ENCODE measurements around the gene KRT14.
"Not testable (repeated sequence)": the region's sequence is repeated elsewhere in the genome, so short reads cannot be mapped to it uniquely, and the experiment has no call there.

KRT14 gene

DNA sequence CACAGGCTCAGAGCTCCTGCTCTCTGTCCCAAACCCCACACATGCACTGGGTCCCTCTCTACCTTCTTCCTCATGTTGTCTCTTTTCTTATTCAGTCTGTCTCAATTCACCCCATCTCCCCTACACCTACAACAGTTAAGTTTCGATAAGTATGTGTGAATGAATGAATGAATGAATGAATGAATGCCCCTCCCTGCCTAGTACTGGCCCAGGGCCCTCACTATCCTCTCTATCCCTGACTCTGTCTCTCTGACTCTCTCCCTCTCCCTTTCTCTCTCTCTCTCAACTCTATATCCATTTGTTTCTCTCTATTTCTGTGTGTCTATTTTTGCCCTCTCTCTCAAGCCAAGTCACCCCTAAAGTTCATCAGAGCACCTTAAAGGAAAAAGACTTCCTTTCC, 8.2 kb downstream of the KRT14 start:
- Histone ChIP-seq H4K91ac (ENCODE audit: low read depth, low read length, poor library complexity) (no peak overlapping the region), H3K4me2 (ENCODE audit: insufficient read depth, low read length, poor library complexity, severe bottlenecking) (no peak overlapping the region), H3K23ac (ENCODE audit: low read depth, low read length, poor library complexity) (no peak overlapping the region), H3K18ac (ENCODE audit: low read length) (no peak overlapping the region), H3K4me3 (ENCODE audit: low read length in 2 of 2) (no peak overlapping the region), H3K14ac (ENCODE audit: low read length) (no peak overlapping the region), H3K27me3 (ENCODE audit: control insufficient read depth in 3 of 3, insufficient read depth in 3 of 3, low read depth in 1 of 3, low read length in 3 of 3) (no peaks in the 10 kb centered on the region), H4K8ac (ENCODE audit: low read depth, low read length) (no peak overlapping the region), H2AFZ (ENCODE audit: low read length) (no peak overlapping the region), H2AK5ac (ENCODE audit: low read depth, low read length) (no peak overlapping the region), H3K36me3 (replicated peaks in 1 of 2; ENCODE audit: control insufficient read depth in 2 of 2, insufficient read depth in 2 of 2, low read length in 2 of 2) (no peaks in the 10 kb centered on the region), H3K79me1 (ENCODE audit: low read depth, low read length) (no peaks in the 10 kb centered on the region), H3K4me1 (ENCODE audit: control insufficient read depth in 2 of 2, insufficient read depth in 1 of 2, low read depth in 1 of 2, low read length in 2 of 2) (peaks cover 0 to 5% of the 10 kb centered on the region in 2 donors), H2BK15ac (ENCODE audit: low read length) (no peak overlapping the region), H3K27ac (replicated peaks; ENCODE audit: low read length) (no peak overlapping the region), H2BK5ac (ENCODE audit: low read length) (no peak overlapping the region), H2BK12ac (ENCODE audit: low read length) (no peak overlapping the region), H3K9ac (ENCODE audit: low read depth, low read length, poor library complexity) (no peak overlapping the region), H2BK120ac (ENCODE audit: low read depth, low read length) (no peak overlapping the region), H3K9me3 (replicated peaks in 1 of 2; ENCODE audit: control insufficient read depth in 2 of 2, insufficient read depth in 1 of 2, low read depth in 1 of 2, low read length in 2 of 2) (no peaks in the 10 kb centered on the region), H3K4ac (ENCODE audit: low read length) (no peak overlapping the region)
- WGBS, 2 donors (ENCODE audit: extremely low coverage in 2 of 2, insufficient read length in 2 of 2, insufficient replicate concordance in 1 of 2), result no CpG with 5 or more reads among the region's 1 CpG
- no peak for DNase-seq (ENCODE audit: low spot score)

DNA sequence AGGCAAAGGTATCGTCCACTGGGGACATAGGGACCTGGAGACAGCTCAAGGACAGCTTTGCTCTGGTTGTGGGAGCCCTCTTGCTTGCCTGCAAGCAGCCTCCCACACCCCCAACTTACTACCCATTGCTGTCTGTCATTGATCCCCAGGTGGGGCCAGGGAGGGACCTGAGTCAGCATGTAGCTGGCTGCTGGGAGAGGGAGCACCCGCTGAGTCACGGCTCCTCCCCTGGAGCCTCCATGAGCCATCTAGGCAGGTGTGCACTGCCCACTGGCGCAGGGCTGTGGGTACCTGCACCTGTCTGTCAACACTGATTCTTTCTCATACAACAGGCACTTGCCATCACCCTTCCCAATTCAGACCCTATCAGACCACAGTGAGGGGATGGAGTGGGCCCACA, 10.0 kb downstream of the KRT14 start:
- not testable (repeated sequence) for H3K9me3 ChIP-seq (replicated peaks in 1 of 2; ENCODE audit: control insufficient read depth in 2 of 2, insufficient read depth in 1 of 2, low read depth in 1 of 2, low read length in 2 of 2); H2BK12ac ChIP-seq (ENCODE audit: low read length); H3K27me3 ChIP-seq (ENCODE audit: control insufficient read depth in 3 of 3, insufficient read depth in 3 of 3, low read depth in 1 of 3, low read length in 3 of 3); H2BK120ac ChIP-seq (ENCODE audit: low read depth, low read length); H3K18ac ChIP-seq (ENCODE audit: low read length); H2AFZ ChIP-seq (ENCODE audit: low read length); DNase-seq (ENCODE audit: low spot score); H3K9ac ChIP-seq (ENCODE audit: low read depth, low read length, poor library complexity); H3K27ac ChIP-seq (replicated peaks; ENCODE audit: low read length); H3K4me2 ChIP-seq (ENCODE audit: insufficient read depth, low read length, poor library complexity, severe bottlenecking); H2BK5ac ChIP-seq (ENCODE audit: low read length); H3K4ac ChIP-seq (ENCODE audit: low read length); H2BK15ac ChIP-seq (ENCODE audit: low read length); H3K4me3 ChIP-seq (ENCODE audit: low read length in 2 of 2); H3K36me3 ChIP-seq (replicated peaks in 1 of 2; ENCODE audit: control insufficient read depth in 2 of 2, insufficient read depth in 2 of 2, low read length in 2 of 2); H3K14ac ChIP-seq (ENCODE audit: low read length); H4K8ac ChIP-seq (ENCODE audit: low read depth, low read length); H4K91ac ChIP-seq (ENCODE audit: low read depth, low read length, poor library complexity); H3K4me1 ChIP-seq (ENCODE audit: control insufficient read depth in 2 of 2, insufficient read depth in 1 of 2, low read depth in 1 of 2, low read length in 2 of 2); H3K79me1 ChIP-seq (ENCODE audit: low read depth, low read length)
- Histone ChIP-seq H3K23ac (ENCODE audit: low read depth, low read length, poor library complexity) (peak overlapping the region; percentile 2), H2AK5ac (ENCODE audit: low read depth, low read length) (peak overlapping the region; percentile 6)
- no CpG with 5 or more reads among the region's 4 CpGs for WGBS, 2 donors (ENCODE audit: extremely low coverage in 2 of 2, insufficient read length in 2 of 2, insufficient replicate concordance in 1 of 2)

DNA sequence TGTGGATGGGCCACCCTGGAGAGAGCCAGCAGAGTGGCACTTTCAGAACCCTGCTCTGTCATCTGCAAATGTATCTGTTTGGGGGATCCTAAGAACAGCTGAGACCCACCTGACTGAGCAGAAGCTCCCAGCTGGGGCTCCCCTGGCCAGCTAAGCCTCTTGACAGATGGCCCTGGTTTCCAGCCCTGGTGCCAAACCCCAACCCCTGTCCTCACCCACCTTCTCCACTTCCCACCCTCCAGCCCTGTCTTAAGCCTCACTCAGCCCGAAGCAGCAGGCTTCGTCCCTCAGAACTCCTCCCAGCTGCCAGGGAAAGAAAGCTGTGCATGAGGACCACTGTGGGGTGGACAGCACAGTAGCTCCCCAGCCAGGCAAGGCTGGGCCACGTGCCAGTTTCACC, 11.4 kb downstream of the KRT14 start:
- Histone ChIP-seq H4K8ac (ENCODE audit: low read depth, low read length) (no peak overlapping the region), H2AK5ac (ENCODE audit: low read depth, low read length) (no peak overlapping the region), H2BK5ac (ENCODE audit: low read length) (no peak overlapping the region), H3K4me3 (ENCODE audit: low read length in 2 of 2) (no peak overlapping the region), H4K91ac (ENCODE audit: low read depth, low read length, poor library complexity) (no peak overlapping the region), H3K79me1 (ENCODE audit: low read depth, low read length) (no peaks in the 10 kb centered on the region), H3K27me3 (ENCODE audit: control insufficient read depth in 3 of 3, insufficient read depth in 3 of 3, low read depth in 1 of 3, low read length in 3 of 3) (peaks cover 0 to 9% (median 0%) of the 10 kb centered on the region in 3 experiments), H3K36me3 (replicated peaks in 1 of 2; ENCODE audit: control insufficient read depth in 2 of 2, insufficient read depth in 2 of 2, low read length in 2 of 2) (no peaks in the 10 kb centered on the region), H3K9ac (ENCODE audit: low read depth, low read length, poor library complexity) (no peak overlapping the region), H3K4ac (ENCODE audit: low read length) (no peak overlapping the region), H3K27ac (replicated peaks; ENCODE audit: low read length) (no peak overlapping the region), H3K4me1 (ENCODE audit: control insufficient read depth in 2 of 2, insufficient read depth in 1 of 2, low read depth in 1 of 2, low read length in 2 of 2) (peaks cover 0 to 5% of the 10 kb centered on the region in 2 donors), H2BK15ac (ENCODE audit: low read length) (no peak overlapping the region), H3K9me3 (replicated peaks in 1 of 2; ENCODE audit: control insufficient read depth in 2 of 2, insufficient read depth in 1 of 2, low read depth in 1 of 2, low read length in 2 of 2) (no peaks in the 10 kb centered on the region), H3K14ac (ENCODE audit: low read length) (no peak overlapping the region), H2AFZ (ENCODE audit: low read length) (no peak overlapping the region), H3K18ac (ENCODE audit: low read length) (no peak overlapping the region), H2BK12ac (ENCODE audit: low read length) (no peak overlapping the region), H3K23ac (ENCODE audit: low read depth, low read length, poor library complexity) (no peak overlapping the region), H2BK120ac (ENCODE audit: low read depth, low read length) (no peak overlapping the region), H3K4me2 (ENCODE audit: insufficient read depth, low read length, poor library complexity, severe bottlenecking) (no peak overlapping the region)
- no CpG with 5 or more reads among the region's 3 CpGs for WGBS, 2 donors (ENCODE audit: extremely low coverage in 2 of 2, insufficient read length in 2 of 2, insufficient replicate concordance in 1 of 2)
- no peak for DNase-seq (ENCODE audit: low spot score)

DNA sequence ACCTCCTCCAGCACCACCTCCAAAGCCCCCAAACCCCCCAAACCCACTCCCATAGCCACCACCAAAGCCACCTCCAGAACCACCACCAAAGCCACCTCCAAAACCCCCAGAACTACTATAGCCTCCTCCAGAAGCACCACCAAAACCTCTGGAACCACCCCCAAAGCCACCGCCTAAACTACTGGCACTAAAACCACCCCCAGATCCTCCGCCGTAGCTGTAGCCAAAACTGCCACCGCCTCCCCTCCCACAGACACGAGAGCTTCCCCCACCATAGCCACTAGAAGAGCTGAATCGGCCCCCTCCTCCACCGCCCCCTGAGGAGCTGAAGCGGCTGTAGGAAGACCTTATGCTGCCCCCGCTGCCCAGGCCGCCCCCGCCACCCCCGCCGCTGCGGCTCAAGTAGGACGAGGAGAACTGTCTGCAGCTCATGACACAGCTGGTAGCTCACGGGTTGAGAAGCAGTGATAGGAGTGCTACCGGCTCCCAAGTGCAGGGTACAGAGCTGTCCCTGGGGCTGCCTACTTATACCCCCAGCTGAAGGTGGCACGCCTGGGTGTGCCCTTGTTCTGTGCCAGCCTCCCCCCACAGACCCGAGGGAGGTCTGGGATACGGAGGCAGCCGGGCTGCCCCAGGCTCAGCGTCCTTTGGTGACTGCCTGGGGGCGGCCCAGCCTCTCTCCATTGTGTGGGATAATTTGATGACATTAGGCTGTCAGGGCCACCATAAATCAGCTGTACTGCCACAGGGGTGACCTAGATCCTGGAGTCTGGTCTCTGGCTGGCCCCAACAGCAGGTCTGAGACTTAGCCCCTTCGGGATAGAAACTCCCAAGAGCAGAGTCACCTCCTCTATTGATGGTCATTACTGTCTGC, 14.9 kb downstream of the KRT14 start, which contains the start of gene KRT9:
Gene KRT9 (minus strand): TSS at position 499 of the 874 bp plus-strand sequence. CDS start 67 bp downstream, at position 432.
- H3K14ac ChIP-seq (ENCODE audit: low read length), result no peak within 1 kb of the TSS
- no peaks in the 10 kb centered on the region for H3K79me1 ChIP-seq (ENCODE audit: low read depth, low read length)
- H3K4me2 ChIP-seq (ENCODE audit: insufficient read depth, low read length, poor library complexity, severe bottlenecking), result no peak within 1 kb of the TSS
- no peak within 1 kb of the TSS for H3K27ac ChIP-seq (replicated peaks; ENCODE audit: low read length)
- H3K23ac ChIP-seq (ENCODE audit: low read depth, low read length, poor library complexity), result peak within 1 kb of the TSS; percentile 4
- H3K18ac ChIP-seq (ENCODE audit: low read length), result peak within 1 kb of the TSS; percentile 8
- H2AK5ac ChIP-seq (ENCODE audit: low read depth, low read length), result no peak within 1 kb of the TSS
- no peak for DNase-seq (ENCODE audit: low spot score)
- no peak within 1 kb of the TSS for H3K4ac ChIP-seq (ENCODE audit: low read length)
- no peaks in the 10 kb centered on the region for H3K9me3 ChIP-seq (replicated peaks in 1 of 2; ENCODE audit: control insufficient read depth in 2 of 2, insufficient read depth in 1 of 2, low read depth in 1 of 2, low read length in 2 of 2)
- no peak within 1 kb of the TSS for H4K8ac ChIP-seq (ENCODE audit: low read depth, low read length)
- no peak within 1 kb of the TSS for H4K91ac ChIP-seq (ENCODE audit: low read depth, low read length, poor library complexity)
- H3K9ac ChIP-seq (ENCODE audit: low read depth, low read length, poor library complexity), result no peak within 1 kb of the TSS
- no peak within 1 kb of the TSS for H2AFZ ChIP-seq (ENCODE audit: low read length)
- no peaks in the 10 kb centered on the region for H3K36me3 ChIP-seq (replicated peaks in 1 of 2; ENCODE audit: control insufficient read depth in 2 of 2, insufficient read depth in 2 of 2, low read length in 2 of 2)
- H2BK15ac ChIP-seq (ENCODE audit: low read length), result no peak within 1 kb of the TSS
- no peak within 1 kb of the TSS for H3K4me3 ChIP-seq (ENCODE audit: low read length in 2 of 2)
- H2BK5ac ChIP-seq (ENCODE audit: low read length), result no peak within 1 kb of the TSS
- H3K27me3 ChIP-seq (ENCODE audit: control insufficient read depth in 3 of 3, insufficient read depth in 3 of 3, low read depth in 1 of 3, low read length in 3 of 3), result peaks cover 0 to 9% (median 0%) of the 10 kb centered on the region in 3 experiments
- H2BK12ac ChIP-seq (ENCODE audit: low read length), result no peak within 1 kb of the TSS
- no CpG with 5 or more reads among the region's 24 CpGs for WGBS, 2 donors (ENCODE audit: extremely low coverage in 2 of 2, insufficient read length in 2 of 2, insufficient replicate concordance in 1 of 2)
- H2BK120ac ChIP-seq (ENCODE audit: low read depth, low read length), result no peak within 1 kb of the TSS
- H3K4me1 ChIP-seq (ENCODE audit: control insufficient read depth in 2 of 2, insufficient read depth in 1 of 2, low read depth in 1 of 2, low read length in 2 of 2), result no peaks in the 10 kb centered on the region

All from neuronal stem cell (in vitro differentiated cells).